ENCODE results near the gene CCDC85B.
A peak's percentile ranks its signal among the peaks of the same experiment; 100 is the strongest.

The CCDC85B gene

GRCh38 chr11:65864706-65865471 lies 25.6 kb upstream of the CCDC85B start:
- peaks cover 33% of the 10 kb centered on the region for H3K79me2 ChIP-seq (ENCODE audit: insufficient read depth, low read length)
- peaks cover 68% of the 10 kb centered on the region for H3K36me3 ChIP-seq (ENCODE audit: insufficient read depth, low read length)

GRCh38 chr11:65865550-65866172 lies 24.8 kb upstream of the CCDC85B start:
- no peak overlapping the region for H3K4me3 ChIP-seq (ENCODE audit: low read depth in 1 of 2, low read length in 2 of 2)
- no peaks in the 10 kb centered on the region for H3K27me3 ChIP-seq (ENCODE audit: insufficient read depth, low read length, poor library complexity)
- peaks cover 46% of the 10 kb centered on the region for H4K20me1 ChIP-seq (ENCODE audit: insufficient read depth, low read length)
- H3K36me3 ChIP-seq (ENCODE audit: insufficient read depth, low read length), result peaks cover 66% of the 10 kb centered on the region
- DNase-seq, result no peak
- no peak for ATAC-seq (ENCODE audit: insufficient read depth, low read depth)
- H2AFZ ChIP-seq (ENCODE audit: low read depth, low read length), result no peak overlapping the region
- peaks cover 28% of the 10 kb centered on the region for H3K79me2 ChIP-seq (ENCODE audit: insufficient read depth, low read length)
- H3K27ac ChIP-seq (ENCODE audit: low read length), result no peak overlapping the region
- TF ChIP-seq CTCF (IDR thresholded peaks at IDR 0.05; ENCODE audit: borderline replicate concordance, extremely low read depth, low read length, poor library complexity, severe bottlenecking) (no peak), EZH2 (IDR thresholded peaks at IDR 0.05; ENCODE audit: borderline replicate concordance, low read depth, low read length, severe bottlenecking) (no peak)
- no peak overlapping the region for H3K9ac ChIP-seq (ENCODE audit: low read depth, low read length)
- H3K4me1 ChIP-seq (ENCODE audit: insufficient read depth, low read length), result peaks cover 36% of the 10 kb centered on the region
- no peak overlapping the region for H3K4me2 ChIP-seq (ENCODE audit: insufficient read depth, low read length)
- no peaks in the 10 kb centered on the region for H3K9me3 ChIP-seq (ENCODE audit: insufficient read depth, low read length, severe bottlenecking)

More at GRCh38 chr11:65864706-65865471, 25.6 kb upstream of the CCDC85B start:
- ATAC-seq (ENCODE audit: insufficient read depth, low read depth) (no peak), DNase-seq (no peak)
- H3K9me3 ChIP-seq (ENCODE audit: insufficient read depth, low read length, severe bottlenecking), result no peaks in the 10 kb centered on the region
- TF ChIP-seq CTCF (IDR thresholded peaks at IDR 0.05; ENCODE audit: borderline replicate concordance, extremely low read depth, low read length, poor library complexity, severe bottlenecking), result no peak
- no peak for TF ChIP-seq EZH2 (IDR thresholded peaks at IDR 0.05; ENCODE audit: borderline replicate concordance, low read depth, low read length, severe bottlenecking)
- no peak overlapping the region for H3K4me3 ChIP-seq (ENCODE audit: low read depth in 1 of 2, low read length in 2 of 2)
- H4K20me1 ChIP-seq (ENCODE audit: insufficient read depth, low read length), result peaks cover 46% of the 10 kb centered on the region
- H3K27me3 ChIP-seq (ENCODE audit: insufficient read depth, low read length, poor library complexity), result no peaks in the 10 kb centered on the region
- H3K27ac ChIP-seq (ENCODE audit: low read length), result no peak overlapping the region
- H2AFZ ChIP-seq (ENCODE audit: low read depth, low read length), result no peak overlapping the region
- H3K4me1 ChIP-seq (ENCODE audit: insufficient read depth, low read length), result peaks cover 33% of the 10 kb centered on the region
- H3K9ac ChIP-seq (ENCODE audit: low read depth, low read length), result no peak overlapping the region
- H3K4me2 ChIP-seq (ENCODE audit: insufficient read depth, low read length), result peak overlapping the region; percentile 5; the same call in 1 of the 2 replicates

GRCh38 chr11:65866509-65867283 lies 23.8 kb upstream of the CCDC85B start:
- H3K4me3 ChIP-seq (ENCODE audit: low read depth in 1 of 2, low read length in 2 of 2), result no peak overlapping the region
- H3K36me3 ChIP-seq (ENCODE audit: insufficient read depth, low read length), result peaks cover 57% of the 10 kb centered on the region
- no peaks in the 10 kb centered on the region for H3K9me3 ChIP-seq (ENCODE audit: insufficient read depth, low read length, severe bottlenecking)
- peaks cover 29% of the 10 kb centered on the region for H3K4me1 ChIP-seq (ENCODE audit: insufficient read depth, low read length)
- ATAC-seq (ENCODE audit: insufficient read depth, low read depth) (no peak), DNase-seq (no peak)
- H3K4me2 ChIP-seq (ENCODE audit: insufficient read depth, low read length), result no peak overlapping the region
- no peak overlapping the region for H2AFZ ChIP-seq (ENCODE audit: low read depth, low read length)
- H3K27ac ChIP-seq (ENCODE audit: low read length), result no peak overlapping the region
- no peak overlapping the region for H3K9ac ChIP-seq (ENCODE audit: low read depth, low read length)
- TF ChIP-seq CTCF (IDR thresholded peaks at IDR 0.05; ENCODE audit: borderline replicate concordance, extremely low read depth, low read length, poor library complexity, severe bottlenecking) (no peak), EZH2 (IDR thresholded peaks at IDR 0.05; ENCODE audit: borderline replicate concordance, low read depth, low read length, severe bottlenecking) (no peak)
- peaks cover 37% of the 10 kb centered on the region for H4K20me1 ChIP-seq (ENCODE audit: insufficient read depth, low read length)
- no peaks in the 10 kb centered on the region for H3K27me3 ChIP-seq (ENCODE audit: insufficient read depth, low read length, poor library complexity)
- H3K79me2 ChIP-seq (ENCODE audit: insufficient read depth, low read length), result peaks cover 18% of the 10 kb centered on the region
